HepG2 (cell line): ENCODE data around the gene MAN2A1. TPM values are rescaled to one million over a fixed set of nuclear protein-coding genes. Genes with fewer than 3 reads are reported as not detected.

Experiments
- AGO2 ChIP-seq: fragments of 200-400 bp; formaldehyde crosslinking; optimal IDR thresholded peaks from 2 replicates; pipeline ENCODE3; 2017; ENCODE audit warnings: mild to moderate bottlenecking, low read depth, low read length, moderate library complexity
- CBX5 ChIP-seq: sonication (generic); formaldehyde crosslinking; IDR thresholded peaks from 2 replicates; pipeline ENCODE4 v1.4.0; 2020; ENCODE audit warnings: missing genetic modification reagents, borderline replicate concordance
- CENPX ChIP-seq: sonication (generic); formaldehyde crosslinking; IDR thresholded peaks from 2 replicates; pipeline ENCODE4 v1.9.0; 2021; ENCODE audit warnings: mild to moderate bottlenecking, missing genetic modification reagents, moderate library complexity
- MLLT10 ChIP-seq: sonication (generic); formaldehyde crosslinking; IDR thresholded peaks from 2 replicates; pipeline ENCODE4 v1.4.0; 2020; ENCODE audit warnings: missing genetic modification reagents
- NKX3-1 ChIP-seq: sonication (generic); formaldehyde crosslinking; IDR thresholded peaks from 2 replicates; pipeline ENCODE4 v1.5.0; 2020; ENCODE audit warnings: missing genetic modification reagents
- PTBP1 ChIP-seq: fragments of 200-400 bp; formaldehyde crosslinking; IDR thresholded peaks from 2 replicates; pipeline ENCODE4 v1.6.1; 2018; ENCODE audit warnings: low read length, low read depth; ENCODE audit not compliant: poor library complexity, severe bottlenecking
- SIN3B ChIP-seq: fragments of 150-350 bp; IDR thresholded peaks from 2 replicates; pipeline ENCODE4 v1.6.1; 2014; ENCODE audit warnings: low read length
- ZNF20 ChIP-seq: sonication (generic); formaldehyde crosslinking; IDR thresholded peaks from 2 replicates; pipeline ENCODE4 v1.4.0; 2020; ENCODE audit warnings: mild to moderate bottlenecking, moderate library complexity, missing genetic modification reagents
- ZNF605 ChIP-seq: sonication (generic); formaldehyde crosslinking; IDR thresholded peaks from 2 replicates; pipeline ENCODE4 v1.8.0; 2022; ENCODE audit warnings: mild to moderate bottlenecking, missing genetic modification reagents
- ZNF75D ChIP-seq: sonication (generic); formaldehyde crosslinking; IDR thresholded peaks from 2 replicates; pipeline ENCODE4 v1.8.1; 2023; ENCODE audit warnings: missing genetic modification reagents, mild to moderate bottlenecking, borderline replicate concordance
- ZNF777 ChIP-seq: sonication (generic); formaldehyde crosslinking; IDR thresholded peaks from 2 replicates; pipeline ENCODE4 v1.4.0; 2020; ENCODE audit warnings: missing genetic modification reagents
- ZNF883 ChIP-seq: sonication (generic); formaldehyde crosslinking; IDR thresholded peaks from 2 replicates; pipeline ENCODE4 v1.5.1; 2020; ENCODE audit warnings: mild to moderate bottlenecking, missing genetic modification reagents; ENCODE audit errors: not compliant biosample characterization
- ZSCAN29 ChIP-seq: sonication (generic); formaldehyde crosslinking; conservative IDR thresholded peaks from 2 replicates; pipeline ENCODE4 v1.4.0; 2020; ENCODE audit warnings: mild to moderate bottlenecking, missing genetic modification reagents
- polyA plus RNA-seq, 8 experiments: library from polyadenylated mRNA; depleted of rRNA in 3 of 8; stranded (reverse) in 7 of 8; unstranded in 1 of 8; fragments of >200 nt; fragmentation: Illumina TruSeq in 4 of 8; extraction: Trizol in 4 of 8; gene quantifications; 2 replicates each; pipeline versions ENCODE4 v1.2.1 to v1.2.3, GENCODE V29; 2011 to 2016; ENCODE audit warnings: low read depth in 4 of 8, missing spikeins in 1 of 8, mixed read lengths in 1 of 8; ENCODE audit not compliant: insufficient read depth in 1 of 8
- total RNA-seq, 5 experiments: library from RNA; depleted of rRNA; stranded (reverse); fragments of >200 nt; fragmentation: Illumina TruSeq; extraction: Trizol; gene quantifications; 2 replicates each; pipeline ENCODE4 v1.2.3, GENCODE V29; 2016; ENCODE audit warnings: low read depth in 1 of 5
- TF ChIP-seq, protein P1 (sequence below): sonication (generic); formaldehyde crosslinking; IDR thresholded peaks from 2 replicates; pipeline ENCODE4 v1.4.0; 2020; ENCODE audit warnings: missing genetic modification reagents, borderline replicate concordance
- TF ChIP-seq, protein P2 (sequence below): IDR thresholded peaks from 2 replicates; pipeline ENCODE4 v1.6.1; 2012; ENCODE audit warnings: low read depth, low read length, improper control_type of control experiment
- TF ChIP-seq, protein P3 (sequence below): sonication (generic); formaldehyde crosslinking; IDR thresholded peaks from 2 replicates; pipeline ENCODE4 v1.5.0; 2020; ENCODE audit warnings: missing genetic modification reagents
- TF ChIP-seq, protein P4 (sequence below): sonication (generic); formaldehyde crosslinking; IDR thresholded peaks from 2 replicates; pipeline ENCODE4 v1.4.0; 2020; ENCODE audit warnings: missing genetic modification reagents
- TF ChIP-seq, protein P5 (sequence below): sonication (generic); formaldehyde crosslinking; IDR thresholded peaks from 2 replicates; pipeline ENCODE4 v1.5.0; 2020; ENCODE audit warnings: mild to moderate bottlenecking, missing genetic modification reagents

The MAN2A1 gene
- total and polyA plus RNA-seq, 2 of the 13 experiments (the other 11 are each of a cell fraction or from before 2014, with no cell fraction given): 56.2 to 80.5 TPM

DNA sequence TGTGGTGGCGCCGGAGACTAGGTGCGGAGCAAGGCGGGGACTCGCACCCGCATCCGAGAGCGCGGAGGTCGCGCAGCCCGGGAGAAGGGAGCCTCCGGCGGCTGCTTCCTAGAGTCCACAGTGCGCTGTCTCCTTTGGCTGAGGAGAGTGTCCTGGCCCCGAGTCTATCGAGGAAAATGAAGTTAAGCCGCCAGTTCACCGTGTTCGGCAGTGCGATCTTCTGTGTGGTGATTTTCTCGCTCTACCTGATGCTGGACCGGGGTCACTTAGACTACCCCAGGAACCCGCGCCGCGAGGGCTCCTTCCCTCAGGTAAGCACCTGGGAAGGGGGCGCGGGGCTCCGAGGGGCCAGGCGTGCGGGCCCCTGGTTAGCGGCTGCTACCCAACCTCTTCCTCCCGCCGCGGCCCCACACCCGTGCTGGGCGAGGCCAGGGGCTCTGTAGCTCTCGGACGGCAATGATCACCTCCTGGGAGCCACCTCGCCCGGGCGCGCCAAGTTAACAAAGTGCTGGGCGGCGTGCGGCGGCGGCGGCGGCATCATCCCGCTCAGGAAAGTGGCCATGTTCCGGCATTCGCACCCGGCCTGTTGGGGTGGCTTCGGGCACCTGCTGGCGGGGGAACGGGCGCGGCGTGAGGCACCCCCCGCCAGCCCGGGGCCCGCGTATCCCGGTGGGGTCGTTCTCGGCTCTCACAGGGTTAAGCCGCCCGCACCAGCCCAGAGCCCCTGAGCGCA lies 681 bp downstream of the MAN2A1 start (continued):
- TF ChIP-seq, protein P1, sequence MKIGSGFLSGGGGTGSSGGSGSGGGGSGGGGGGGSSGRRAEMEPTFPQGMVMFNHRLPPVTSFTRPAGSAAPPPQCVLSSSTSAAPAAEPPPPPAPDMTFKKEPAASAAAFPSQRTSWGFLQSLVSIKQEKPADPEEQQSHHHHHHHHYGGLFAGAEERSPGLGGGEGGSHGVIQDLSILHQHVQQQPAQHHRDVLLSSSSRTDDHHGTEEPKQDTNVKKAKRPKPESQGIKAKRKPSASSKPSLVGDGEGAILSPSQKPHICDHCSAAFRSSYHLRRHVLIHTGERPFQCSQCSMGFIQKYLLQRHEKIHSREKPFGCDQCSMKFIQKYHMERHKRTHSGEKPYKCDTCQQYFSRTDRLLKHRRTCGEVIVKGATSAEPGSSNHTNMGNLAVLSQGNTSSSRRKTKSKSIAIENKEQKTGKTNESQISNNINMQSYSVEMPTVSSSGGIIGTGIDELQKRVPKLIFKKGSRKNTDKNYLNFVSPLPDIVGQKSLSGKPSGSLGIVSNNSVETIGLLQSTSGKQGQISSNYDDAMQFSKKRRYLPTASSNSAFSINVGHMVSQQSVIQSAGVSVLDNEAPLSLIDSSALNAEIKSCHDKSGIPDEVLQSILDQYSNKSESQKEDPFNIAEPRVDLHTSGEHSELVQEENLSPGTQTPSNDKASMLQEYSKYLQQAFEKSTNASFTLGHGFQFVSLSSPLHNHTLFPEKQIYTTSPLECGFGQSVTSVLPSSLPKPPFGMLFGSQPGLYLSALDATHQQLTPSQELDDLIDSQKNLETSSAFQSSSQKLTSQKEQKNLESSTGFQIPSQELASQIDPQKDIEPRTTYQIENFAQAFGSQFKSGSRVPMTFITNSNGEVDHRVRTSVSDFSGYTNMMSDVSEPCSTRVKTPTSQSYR (CRISPR knock-in tag): no peak
- TF ChIP-seq, protein P2, sequence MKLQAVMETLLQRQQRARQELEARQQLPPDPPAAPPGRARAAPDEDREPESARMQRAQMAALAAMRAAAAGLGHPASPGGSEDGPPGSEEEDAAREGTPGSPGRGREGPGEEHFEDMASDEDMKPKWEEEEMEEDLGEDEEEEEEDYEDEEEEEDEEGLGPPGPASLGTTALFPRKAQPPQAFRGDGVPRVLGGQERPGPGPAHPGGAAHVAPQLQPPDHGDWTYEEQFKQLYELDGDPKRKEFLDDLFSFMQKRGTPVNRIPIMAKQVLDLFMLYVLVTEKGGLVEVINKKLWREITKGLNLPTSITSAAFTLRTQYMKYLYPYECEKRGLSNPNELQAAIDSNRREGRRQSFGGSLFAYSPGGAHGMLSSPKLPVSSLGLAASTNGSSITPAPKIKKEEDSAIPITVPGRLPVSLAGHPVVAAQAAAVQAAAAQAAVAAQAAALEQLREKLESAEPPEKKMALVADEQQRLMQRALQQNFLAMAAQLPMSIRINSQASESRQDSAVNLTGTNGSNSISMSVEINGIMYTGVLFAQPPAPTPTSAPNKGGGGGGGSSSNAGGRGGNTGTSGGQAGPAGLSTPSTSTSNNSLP: no peak
- TF ChIP-seq ZSCAN29 (CRISPR knock-in tag) (no peak), CBX5 (CRISPR knock-in tag) (no peak), PTBP1 (no peak), ZNF20 (no peak), ZNF75D (no peak), MLLT10 (CRISPR knock-in tag) (no peak), NKX3-1 (0 out of 2 replicates have a peak, but pooled peaks have one; percentile 12), AGO2 (peak; percentile 72), ZNF605 (peak; percentile 72; the same call in 1 of the 2 replicates), SIN3B (no peak), ZNF883 (CRISPR knock-in tag) (no peak), CENPX (CRISPR knock-in tag) (no peak), ZNF777 (peak; percentile 60)
- TF ChIP-seq, protein P3, sequence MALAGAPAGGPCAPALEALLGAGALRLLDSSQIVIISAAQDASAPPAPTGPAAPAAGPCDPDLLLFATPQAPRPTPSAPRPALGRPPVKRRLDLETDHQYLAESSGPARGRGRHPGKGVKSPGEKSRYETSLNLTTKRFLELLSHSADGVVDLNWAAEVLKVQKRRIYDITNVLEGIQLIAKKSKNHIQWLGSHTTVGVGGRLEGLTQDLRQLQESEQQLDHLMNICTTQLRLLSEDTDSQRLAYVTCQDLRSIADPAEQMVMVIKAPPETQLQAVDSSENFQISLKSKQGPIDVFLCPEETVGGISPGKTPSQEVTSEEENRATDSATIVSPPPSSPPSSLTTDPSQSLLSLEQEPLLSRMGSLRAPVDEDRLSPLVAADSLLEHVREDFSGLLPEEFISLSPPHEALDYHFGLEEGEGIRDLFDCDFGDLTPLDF (CRISPR knock-in tag): peak; percentile 47; the same call in 1 of the 2 replicates
- TF ChIP-seq, protein P4, sequence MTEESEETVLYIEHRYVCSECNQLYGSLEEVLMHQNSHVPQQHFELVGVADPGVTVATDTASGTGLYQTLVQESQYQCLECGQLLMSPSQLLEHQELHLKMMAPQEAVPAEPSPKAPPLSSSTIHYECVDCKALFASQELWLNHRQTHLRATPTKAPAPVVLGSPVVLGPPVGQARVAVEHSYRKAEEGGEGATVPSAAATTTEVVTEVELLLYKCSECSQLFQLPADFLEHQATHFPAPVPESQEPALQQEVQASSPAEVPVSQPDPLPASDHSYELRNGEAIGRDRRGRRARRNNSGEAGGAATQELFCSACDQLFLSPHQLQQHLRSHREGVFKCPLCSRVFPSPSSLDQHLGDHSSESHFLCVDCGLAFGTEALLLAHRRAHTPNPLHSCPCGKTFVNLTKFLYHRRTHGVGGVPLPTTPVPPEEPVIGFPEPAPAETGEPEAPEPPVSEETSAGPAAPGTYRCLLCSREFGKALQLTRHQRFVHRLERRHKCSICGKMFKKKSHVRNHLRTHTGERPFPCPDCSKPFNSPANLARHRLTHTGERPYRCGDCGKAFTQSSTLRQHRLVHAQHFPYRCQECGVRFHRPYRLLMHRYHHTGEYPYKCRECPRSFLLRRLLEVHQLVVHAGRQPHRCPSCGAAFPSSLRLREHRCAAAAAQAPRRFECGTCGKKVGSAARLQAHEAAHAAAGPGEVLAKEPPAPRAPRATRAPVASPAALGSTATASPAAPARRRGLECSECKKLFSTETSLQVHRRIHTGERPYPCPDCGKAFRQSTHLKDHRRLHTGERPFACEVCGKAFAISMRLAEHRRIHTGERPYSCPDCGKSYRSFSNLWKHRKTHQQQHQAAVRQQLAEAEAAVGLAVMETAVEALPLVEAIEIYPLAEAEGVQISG (CRISPR knock-in tag): peak; percentile 31
- TF ChIP-seq, protein P5, sequence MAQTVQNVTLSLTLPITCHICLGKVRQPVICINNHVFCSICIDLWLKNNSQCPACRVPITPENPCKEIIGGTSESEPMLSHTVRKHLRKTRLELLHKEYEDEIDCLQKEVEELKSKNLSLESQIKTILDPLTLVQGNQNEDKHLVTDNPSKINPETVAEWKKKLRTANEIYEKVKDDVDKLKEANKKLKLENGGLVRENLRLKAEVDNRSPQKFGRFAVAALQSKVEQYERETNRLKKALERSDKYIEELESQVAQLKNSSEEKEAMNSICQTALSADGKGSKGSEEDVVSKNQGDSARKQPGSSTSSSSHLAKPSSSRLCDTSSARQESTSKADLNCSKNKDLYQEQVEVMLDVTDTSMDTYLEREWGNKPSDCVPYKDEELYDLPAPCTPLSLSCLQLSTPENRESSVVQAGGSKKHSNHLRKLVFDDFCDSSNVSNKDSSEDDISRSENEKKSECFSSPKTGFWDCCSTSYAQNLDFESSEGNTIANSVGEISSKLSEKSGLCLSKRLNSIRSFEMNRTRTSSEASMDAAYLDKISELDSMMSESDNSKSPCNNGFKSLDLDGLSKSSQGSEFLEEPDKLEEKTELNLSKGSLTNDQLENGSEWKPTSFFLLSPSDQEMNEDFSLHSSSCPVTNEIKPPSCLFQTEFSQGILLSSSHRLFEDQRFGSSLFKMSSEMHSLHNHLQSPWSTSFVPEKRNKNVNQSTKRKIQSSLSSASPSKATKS (CRISPR knock-in tag): peak; percentile 36; the same call in 1 of the 2 replicates
